Tibial artery (tissue), 4 donors: Measurements from ENCODE around the gene PPME1.

Experiments used
- DNase-seq, 2 donors: peaks; one replicate each; pipeline ENCODE4 v3.0.0-alpha.2; 2019
- H3K27ac ChIP-seq, 2 donors: fragments of 200-600 bp; sonication (generic) in 1 of 2; 1 replicate in 1 of 2; 2 replicates in 1 of 2; pipeline ENCODE4 v1.5.1; 2018 to 2019; ENCODE audit warnings: mild to moderate bottlenecking in 1 of 2
- H3K27me3 ChIP-seq, 2 donors: fragments of 200-600 bp; sonication (generic) in 1 of 2; one replicate each; pipeline versions ENCODE4 v1.5.1 to v1.6.0; 2016 to 2019
- H3K36me3 ChIP-seq, 3 donors: fragments of 200-600 bp; sonication (generic) in 2 of 3; one replicate each; pipeline ENCODE4 v1.5.1; 2016 to 2019; ENCODE audit warnings: mild to moderate bottlenecking in 2 of 3
- H3K4me1 ChIP-seq, 4 donors: fragments of 200-600 bp; sonication (generic) in 2 of 4; 1 replicate in 3 of 4; 2 replicates in 1 of 4; pipeline ENCODE4 v1.5.1; 2016 to 2019
- H3K4me3 ChIP-seq, 2 donors: fragments of 200-600 bp; sonication (generic) in 1 of 2; 1 replicate in 1 of 2; 2 replicates in 1 of 2; pipeline ENCODE4 v1.5.1; 2018 to 2019; ENCODE audit warnings: mild to moderate bottlenecking in 2 of 2
- H3K9me3 ChIP-seq, 3 donors: fragments of 200-600 bp; sonication (generic) in 1 of 3; one replicate each; pipeline ENCODE4 v1.5.1; 2016 to 2019
- intact Hi-C: fragments of 100-400 bp; cut with DNase I; formaldehyde crosslinking; loops from one replicate; pipeline ENCODE4 v1.15.0; 2023; ENCODE audit warnings: low total_unique reads
- TF ChIP-seq, protein P1 (sequence below), 2 experiments: fragments of 200-600 bp in 1 of 2; fragments of 450-650 bp in 1 of 2; IDR thresholded peaks; one replicate each; pipeline ENCODE4 v1.5.1; 2017 to 2019; ENCODE audit warnings: antibody characterized with exemption in 2 of 2, mild to moderate bottlenecking in 1 of 2, moderate library complexity in 1 of 2

PPME1 gene

DNA sequence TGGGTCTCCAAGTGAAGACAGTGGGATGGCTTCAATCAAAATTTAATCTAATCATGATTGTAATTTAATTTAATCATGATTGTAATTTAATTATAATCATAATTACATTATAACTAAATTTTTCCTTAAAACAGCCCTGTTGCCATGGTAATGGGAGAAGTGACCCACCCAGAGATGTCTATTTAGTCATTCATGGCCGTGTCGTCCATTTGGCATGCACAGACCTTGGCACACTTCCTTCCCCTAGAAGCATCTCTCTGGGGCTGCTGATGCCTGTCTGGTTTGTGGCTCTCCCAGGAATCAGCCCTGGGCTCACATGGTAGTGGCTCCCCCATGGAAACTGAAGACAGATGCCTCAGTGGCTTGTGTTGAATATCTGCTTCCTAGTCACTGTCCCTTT lies 113.4 kb downstream of the PPME1 start:
- Histone ChIP-seq H3K27ac (no peak overlapping the region), H3K36me3 (no peaks in the 10 kb centered on the region), H3K27me3 (no peaks in the 10 kb centered on the region), H3K9me3 (no peaks in the 10 kb centered on the region), H3K4me1 (peaks cover 0 to 15% (median under 1%) of the 10 kb centered on the region in 4 donors), H3K4me3 (no peak overlapping the region)
- TF ChIP-seq, protein P1, sequence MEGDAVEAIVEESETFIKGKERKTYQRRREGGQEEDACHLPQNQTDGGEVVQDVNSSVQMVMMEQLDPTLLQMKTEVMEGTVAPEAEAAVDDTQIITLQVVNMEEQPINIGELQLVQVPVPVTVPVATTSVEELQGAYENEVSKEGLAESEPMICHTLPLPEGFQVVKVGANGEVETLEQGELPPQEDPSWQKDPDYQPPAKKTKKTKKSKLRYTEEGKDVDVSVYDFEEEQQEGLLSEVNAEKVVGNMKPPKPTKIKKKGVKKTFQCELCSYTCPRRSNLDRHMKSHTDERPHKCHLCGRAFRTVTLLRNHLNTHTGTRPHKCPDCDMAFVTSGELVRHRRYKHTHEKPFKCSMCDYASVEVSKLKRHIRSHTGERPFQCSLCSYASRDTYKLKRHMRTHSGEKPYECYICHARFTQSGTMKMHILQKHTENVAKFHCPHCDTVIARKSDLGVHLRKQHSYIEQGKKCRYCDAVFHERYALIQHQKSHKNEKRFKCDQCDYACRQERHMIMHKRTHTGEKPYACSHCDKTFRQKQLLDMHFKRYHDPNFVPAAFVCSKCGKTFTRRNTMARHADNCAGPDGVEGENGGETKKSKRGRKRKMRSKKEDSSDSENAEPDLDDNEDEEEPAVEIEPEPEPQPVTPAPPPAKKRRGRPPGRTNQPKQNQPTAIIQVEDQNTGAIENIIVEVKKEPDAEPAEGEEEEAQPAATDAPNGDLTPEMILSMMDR (IDR thresholded peaks at IDR 0.05), result no peak
- DNase-seq, result no peak
- intact Hi-C loops, result no loop called here

DNA sequence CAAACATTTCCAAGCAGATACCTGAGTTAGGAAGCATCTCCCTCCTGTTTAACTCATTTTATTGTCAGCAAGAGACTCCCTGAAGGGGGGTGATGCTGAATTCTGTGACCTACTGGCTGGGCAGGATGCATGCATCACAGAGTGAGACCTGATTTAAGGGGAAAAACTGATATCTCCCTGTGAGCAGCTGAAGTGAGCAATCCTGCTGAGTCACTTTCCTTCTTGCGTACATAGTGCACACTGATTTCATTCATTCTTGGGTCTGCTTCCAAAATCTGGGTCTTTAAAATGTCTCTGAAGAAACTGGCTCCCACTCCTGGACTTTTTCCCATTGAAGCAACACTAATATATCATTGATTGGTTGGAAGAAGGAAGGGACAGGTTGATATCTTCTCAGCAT lies 117.1 kb downstream of the PPME1 start:
- Histone ChIP-seq H3K4me3 (no peak overlapping the region), H3K27ac (no peak overlapping the region), H3K4me1 (peaks cover 0 to 14% (median under 1%) of the 10 kb centered on the region in 4 donors), H3K27me3 (no peaks in the 10 kb centered on the region), H3K9me3 (no peaks in the 10 kb centered on the region), H3K36me3 (no peaks in the 10 kb centered on the region)
- peak in 1 of 2 donors; percentile 22 for DNase-seq
- TF ChIP-seq, protein P1 (IDR thresholded peaks at IDR 0.05), result no peak
- intact Hi-C loops, result no loop called here

DNA sequence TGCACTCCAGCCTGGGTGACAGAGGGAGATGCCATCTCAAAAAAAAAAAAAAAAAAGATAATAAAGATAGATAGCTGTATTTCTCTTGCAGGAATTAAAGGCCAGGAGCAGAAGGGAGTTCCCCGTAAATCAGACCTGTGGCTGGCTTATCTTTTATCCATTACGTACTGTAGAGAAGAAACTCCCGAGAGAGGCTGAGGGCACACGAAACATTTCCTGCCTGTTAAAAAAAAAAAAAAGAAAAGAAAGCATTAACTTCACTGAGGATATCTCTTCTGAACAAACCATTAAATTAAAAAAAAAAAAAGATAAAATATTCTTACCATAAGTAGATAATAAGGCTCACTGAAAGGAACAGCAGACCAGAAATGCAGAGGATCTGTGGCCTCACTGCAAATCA lies 117.8 kb downstream of the PPME1 start:
- H3K9me3 ChIP-seq, result no peaks in the 10 kb centered on the region
- H3K4me3 ChIP-seq, result no peak overlapping the region
- intact Hi-C loops, result no loop called here
- no peaks in the 10 kb centered on the region for H3K36me3 ChIP-seq
- no peak overlapping the region for H3K27ac ChIP-seq
- H3K27me3 ChIP-seq, result no peaks in the 10 kb centered on the region
- TF ChIP-seq, protein P1 (IDR thresholded peaks at IDR 0.05), result no peak
- H3K4me1 ChIP-seq, result peaks cover 0 to 14% (median under 1%) of the 10 kb centered on the region in 4 donors
- DNase-seq, result no peak

DNA sequence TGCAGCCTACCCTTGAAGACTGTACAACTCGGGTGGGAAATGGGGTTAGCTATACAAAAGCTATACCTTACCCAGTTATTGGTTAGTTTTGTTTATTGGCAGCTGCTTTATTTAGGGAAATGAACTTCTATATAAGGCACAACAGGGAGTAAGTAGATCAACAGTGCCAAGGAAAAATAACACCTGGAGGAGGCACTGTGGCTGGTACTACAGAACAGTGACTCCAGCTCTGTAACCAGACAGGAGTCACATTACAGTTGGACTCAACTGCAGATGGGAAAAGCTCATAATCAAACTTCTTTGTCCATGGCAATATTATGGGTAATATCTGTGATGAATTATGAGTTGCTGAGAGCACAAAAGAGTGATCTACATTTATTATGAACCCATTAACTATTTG lies 126.4 kb downstream of the PPME1 start:
- H3K4me3 ChIP-seq, result no peak overlapping the region
- TF ChIP-seq, protein P1 (IDR thresholded peaks at IDR 0.05), result no peak
- DNase-seq, result no peak
- H3K36me3 ChIP-seq, result no peaks in the 10 kb centered on the region
- no peaks in the 10 kb centered on the region for H3K4me1 ChIP-seq
- H3K27ac ChIP-seq, result no peak overlapping the region
- intact Hi-C loops, result no loop called here
- no peaks in the 10 kb centered on the region for H3K9me3 ChIP-seq
- no peaks in the 10 kb centered on the region for H3K27me3 ChIP-seq

DNA sequence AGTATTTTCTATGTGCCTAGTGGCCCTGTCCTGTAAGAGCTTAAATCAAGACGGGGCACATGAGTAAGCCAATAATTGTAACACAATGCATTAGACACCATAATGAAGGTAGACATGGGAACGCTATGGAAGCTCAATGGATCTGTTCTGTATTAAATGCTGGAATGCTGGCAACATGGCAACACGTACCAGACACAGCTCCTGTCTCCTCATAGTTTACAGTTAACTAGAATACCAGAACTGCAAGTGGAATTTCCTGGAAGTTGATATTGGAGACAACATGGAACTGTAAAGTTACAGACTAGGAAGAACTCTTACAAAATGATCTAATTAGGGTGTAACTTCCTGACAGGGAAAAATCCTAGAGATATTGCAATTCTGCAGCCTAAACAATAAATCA lies 127.9 kb downstream of the PPME1 start:
- H3K9me3 ChIP-seq, result no peaks in the 10 kb centered on the region
- no peak overlapping the region for H3K27ac ChIP-seq
- peaks cover 0 to under 1% of the 10 kb centered on the region in 2 donors for H3K27me3 ChIP-seq
- H3K4me3 ChIP-seq, result no peak overlapping the region
- no peaks in the 10 kb centered on the region for H3K36me3 ChIP-seq
- intact Hi-C loops, result no loop called here
- DNase-seq, result no peak
- no peaks in the 10 kb centered on the region for H3K4me1 ChIP-seq
- TF ChIP-seq, protein P1 (IDR thresholded peaks at IDR 0.05), result no peak
